ENCODE measurements around the gene SUPT20H. TPM values are rescaled to one million over a fixed set of nuclear protein-coding genes. Genes with fewer than 3 reads are reported as not detected.

SUPT20H gene
- polyA plus RNA-seq, 1 donor (not counting 4 experiments of a cell fraction or from before 2014, with no cell fraction given), result 65.4 TPM

GRCh38 chr13:36999054-36999714 is 60.3 kb downstream of the SUPT20H start, which contains the start of gene ALG5:
ALG5 (minus strand) TSS chr13:36999340; CDS start chr13:36999300, 40 bp downstream.
- H3K4me2 ChIP-seq (ENCODE audit: control insufficient read depth, extremely low read depth, insufficient read depth, low read depth, low read length), result peak within 1 kb of the TSS; percentile 84
- H3K4me1 ChIP-seq (ENCODE audit: control insufficient read depth, extremely low read depth, insufficient read depth, low read length), result peaks cover 10% of the 10 kb centered on the region
- H3K79me2 ChIP-seq (ENCODE audit: control insufficient read depth, insufficient read depth, low read length), result peaks cover 58% of the 10 kb centered on the region
- H3K4me3 ChIP-seq (ENCODE audit: control insufficient read depth in 2 of 3, extremely low read depth in 1 of 3, insufficient read depth in 2 of 3, low read depth in 1 of 3, low read length in 3 of 3), result peak within 1 kb of the TSS; percentile 91 to 95 (median 91)
- peak within 1 kb of the TSS; percentile 99 for H3K9ac ChIP-seq (ENCODE audit: control insufficient read depth, extremely low read depth, insufficient read depth, low read length)
- H2AFZ ChIP-seq (ENCODE audit: control insufficient read depth, low read length), result peak within 1 kb of the TSS; percentile 87
- H3K9me3 ChIP-seq (ENCODE audit: control insufficient read depth, low read depth, low read length), result no peaks in the 10 kb centered on the region
- no peaks in the 10 kb centered on the region for H3K27me3 ChIP-seq (ENCODE audit: control insufficient read depth, extremely low read depth, insufficient read depth, low read length)
- dilution Hi-C loops (cut with MboI; ENCODE audit: extremely low pct_ligation_motif_present, low sequenced_read_pairs), result no loop called here
- peak; percentile 62 for FAIRE-seq
- no peak for DNase-seq (ENCODE audit: low read depth, low spot score)
- TF ChIP-seq CTCF (optimal IDR thresholded peaks at IDR 0.05 in 1 of 3, IDR thresholded peaks at IDR 0.05 in 1 of 3, conservative IDR thresholded peaks at IDR 0.05 in 1 of 3; ENCODE audit: extremely low read depth in 1 of 3, insufficient read depth in 2 of 3, low read length in 3 of 3) (peak; percentile 75 to 97 (median 81)), EZH2 (IDR thresholded peaks at IDR 0.05; ENCODE audit: low read length) (no peak)
- no peaks in the 10 kb centered on the region for H3K9me1 ChIP-seq (ENCODE audit: control insufficient read depth, extremely low read depth, insufficient read depth, low read length)
- H4K20me1 ChIP-seq (ENCODE audit: control insufficient read depth, extremely low read depth, insufficient read depth, low read length), result peaks cover 3% of the 10 kb centered on the region
- H3K36me3 ChIP-seq (ENCODE audit: control insufficient read depth in 2 of 2, extremely low read depth in 1 of 2, insufficient read depth in 2 of 2, low read length in 2 of 2), result peaks cover 5 to 8% of the 10 kb centered on the region in 2 experiments
- peak within 1 kb of the TSS; percentile 99 for H3K27ac ChIP-seq (ENCODE audit: control insufficient read depth, insufficient read depth, low read length)

DNA sequence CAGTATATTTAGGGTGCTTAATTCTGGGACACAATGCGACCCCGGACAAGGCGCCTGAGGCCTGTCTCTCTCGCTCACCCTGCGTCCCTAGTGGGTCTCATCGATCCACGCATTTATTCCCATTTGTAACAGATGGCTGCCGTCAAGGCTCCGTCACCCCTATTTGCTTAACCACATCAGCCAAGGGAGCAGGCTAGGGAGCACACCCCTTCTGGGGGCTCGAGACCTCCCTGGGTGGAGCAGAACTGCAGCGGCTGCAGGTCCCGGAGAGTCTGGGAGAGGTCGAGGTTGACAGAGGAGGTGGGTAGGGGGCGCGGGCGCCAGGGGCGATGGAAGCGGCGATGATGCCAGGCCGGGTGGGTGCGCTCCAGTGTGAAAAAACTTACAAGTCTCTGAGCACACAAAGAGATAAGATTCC is 60.9 kb downstream of the SUPT20H start:
- TF ChIP-seq EZH2 (IDR thresholded peaks at IDR 0.05; ENCODE audit: low read length) (no peak), CTCF (optimal IDR thresholded peaks at IDR 0.05 in 1 of 3, IDR thresholded peaks at IDR 0.05 in 1 of 3, conservative IDR thresholded peaks at IDR 0.05 in 1 of 3; ENCODE audit: extremely low read depth in 1 of 3, insufficient read depth in 2 of 3, low read length in 3 of 3) (no peak)
- peaks cover 3% of the 10 kb centered on the region for H4K20me1 ChIP-seq (ENCODE audit: control insufficient read depth, extremely low read depth, insufficient read depth, low read length)

More for the DNA sequence above, 60.9 kb downstream of the SUPT20H start:
- no peak for FAIRE-seq
- Histone ChIP-seq H3K9me1 (ENCODE audit: control insufficient read depth, extremely low read depth, insufficient read depth, low read length) (no peaks in the 10 kb centered on the region), H3K27ac (ENCODE audit: control insufficient read depth, insufficient read depth, low read length) (peak overlapping the region; percentile 92), H3K4me2 (ENCODE audit: control insufficient read depth, extremely low read depth, insufficient read depth, low read depth, low read length) (peak overlapping the region; percentile 75), H3K9ac (ENCODE audit: control insufficient read depth, extremely low read depth, insufficient read depth, low read length) (peak overlapping the region; percentile 99), H3K9me3 (ENCODE audit: control insufficient read depth, low read depth, low read length) (no peaks in the 10 kb centered on the region), H3K27me3 (ENCODE audit: control insufficient read depth, extremely low read depth, insufficient read depth, low read length) (no peaks in the 10 kb centered on the region), H3K4me3 (ENCODE audit: control insufficient read depth in 2 of 3, extremely low read depth in 1 of 3, insufficient read depth in 2 of 3, low read depth in 1 of 3, low read length in 3 of 3) (peak overlapping the region; percentile 91 to 95 (median 91)), H2AFZ (ENCODE audit: control insufficient read depth, low read length) (peak overlapping the region; percentile 58), H3K79me2 (ENCODE audit: control insufficient read depth, insufficient read depth, low read length) (peaks cover 58% of the 10 kb centered on the region), H3K4me1 (ENCODE audit: control insufficient read depth, extremely low read depth, insufficient read depth, low read length) (peaks cover 10% of the 10 kb centered on the region), H3K36me3 (ENCODE audit: control insufficient read depth in 2 of 2, extremely low read depth in 1 of 2, insufficient read depth in 2 of 2, low read length in 2 of 2) (peaks cover 5 to 6% of the 10 kb centered on the region in 2 experiments)
- no peak for DNase-seq (ENCODE audit: low read depth, low spot score)
- dilution Hi-C loops (cut with MboI; ENCODE audit: extremely low pct_ligation_motif_present, low sequenced_read_pairs), result no loop called here

All from keratinocyte (primary cell).